Measurements from ENCODE around the gene CTNNBIP1.

GRCh38 chr1:9844106-9844505 is 66.0 kb downstream of the CTNNBIP1 start:
- TF ChIP-seq, protein P1, sequence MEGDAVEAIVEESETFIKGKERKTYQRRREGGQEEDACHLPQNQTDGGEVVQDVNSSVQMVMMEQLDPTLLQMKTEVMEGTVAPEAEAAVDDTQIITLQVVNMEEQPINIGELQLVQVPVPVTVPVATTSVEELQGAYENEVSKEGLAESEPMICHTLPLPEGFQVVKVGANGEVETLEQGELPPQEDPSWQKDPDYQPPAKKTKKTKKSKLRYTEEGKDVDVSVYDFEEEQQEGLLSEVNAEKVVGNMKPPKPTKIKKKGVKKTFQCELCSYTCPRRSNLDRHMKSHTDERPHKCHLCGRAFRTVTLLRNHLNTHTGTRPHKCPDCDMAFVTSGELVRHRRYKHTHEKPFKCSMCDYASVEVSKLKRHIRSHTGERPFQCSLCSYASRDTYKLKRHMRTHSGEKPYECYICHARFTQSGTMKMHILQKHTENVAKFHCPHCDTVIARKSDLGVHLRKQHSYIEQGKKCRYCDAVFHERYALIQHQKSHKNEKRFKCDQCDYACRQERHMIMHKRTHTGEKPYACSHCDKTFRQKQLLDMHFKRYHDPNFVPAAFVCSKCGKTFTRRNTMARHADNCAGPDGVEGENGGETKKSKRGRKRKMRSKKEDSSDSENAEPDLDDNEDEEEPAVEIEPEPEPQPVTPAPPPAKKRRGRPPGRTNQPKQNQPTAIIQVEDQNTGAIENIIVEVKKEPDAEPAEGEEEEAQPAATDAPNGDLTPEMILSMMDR (IDR thresholded peaks at IDR 0.05; ENCODE audit: low read depth, low read length) = no peak
- TF ChIP-seq POLR2A (IDR thresholded peaks at IDR 0.05; ENCODE audit: extremely low read depth, insufficient read length) (no peak), MAX (IDR thresholded peaks at IDR 0.05; ENCODE audit: low read depth, low read length) (no peak), MYC (IDR thresholded peaks at IDR 0.05; ENCODE audit: low read depth, low read length) (no peak)

Measured in NB4 (cell line).